GM11168 (cell line): ENCODE results near the gene RPUSD1.

Experiments
- in situ Hi-C: fragments of 300-500 bp; cut with MboI; formaldehyde crosslinking; loops from one replicate; pipeline ENCODE4 v1.12.0; 2022; ENCODE audit warnings: low sequenced_read_pairs; ENCODE audit not compliant: unreplicated experiment

The RPUSD1 gene

GRCh38 chr16:734981-735881 lies 53.0 kb downstream of the RPUSD1 start:
- in situ Hi-C loops = no loop called here
